COR-L47 (cell line): ENCODE measurements around the gene FERD3L.

ENCODE experiments used
- DNase-seq: peaks from one replicate; lab custom pipeline; 2025; lab: John Stamatoyannopoulos, UW

The FERD3L gene

GRCh38 chr7:19117091-19117869 lies 27.9 kb downstream of the FERD3L start, which contains the start of gene TWIST1:
TSS of gene TWIST1 (minus strand) at chr7:19117636. CDS start at chr7:19117321, 315 bp downstream.
- DNase-seq: peak; percentile 41

- DNase-seq: peak; percentile 42
Measured at GRCh38 chr7:19116121-19117090, 28.8 kb downstream of the FERD3L start.

DNA sequence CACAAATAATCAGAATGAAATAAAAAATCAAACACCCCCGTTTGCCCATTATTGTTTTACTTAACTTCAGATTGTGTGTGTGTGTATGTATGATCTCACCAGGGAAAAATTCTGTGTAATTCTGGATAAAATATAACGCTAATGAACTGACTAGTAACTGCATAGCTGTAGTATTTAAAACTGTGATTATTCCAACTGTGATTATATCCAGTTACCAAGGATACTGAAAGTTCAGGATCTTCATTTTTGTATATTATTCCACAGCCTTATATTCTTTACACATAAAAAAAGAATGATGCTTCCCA lies 30.7 kb downstream of the FERD3L start:
- DNase-seq: no peak

DNA sequence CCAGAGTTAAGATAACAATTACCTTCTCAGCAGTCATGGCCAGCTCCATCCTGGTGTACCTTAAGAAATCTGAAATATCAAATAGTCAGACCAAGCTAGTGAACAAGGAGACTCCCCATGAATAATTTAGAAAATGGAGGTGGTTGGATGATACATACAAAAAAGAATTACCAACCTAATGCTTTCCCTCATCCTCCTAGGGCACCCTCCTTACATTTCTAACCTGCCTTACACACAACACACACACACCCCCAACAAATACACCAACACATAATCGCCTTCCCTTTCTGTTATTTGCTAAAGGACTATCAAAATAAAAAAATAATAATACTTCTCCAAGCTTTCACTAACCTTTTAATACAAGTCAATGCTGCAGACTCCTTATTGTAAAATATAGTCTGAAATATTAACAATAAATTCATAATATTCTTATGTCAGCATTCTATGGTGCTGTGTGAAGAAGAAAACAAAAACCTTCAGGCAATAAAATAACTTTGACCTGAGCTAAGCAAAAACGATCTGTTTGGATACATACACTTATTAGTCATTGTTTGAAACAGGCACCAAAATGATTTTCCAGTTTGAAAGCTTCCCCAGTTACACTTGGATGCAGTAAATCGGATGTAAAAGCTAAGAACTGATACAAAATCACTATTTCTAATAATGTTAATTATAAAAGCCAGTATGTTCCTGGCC lies 31.2 kb downstream of the FERD3L start:
- no peak for DNase-seq

GRCh38 chr7:19113002-19113350 lies 32.2 kb downstream of the FERD3L start:
- no peak for DNase-seq

GRCh38 chr7:19112274-19113001 lies 32.8 kb downstream of the FERD3L start:
- DNase-seq: no peak

GRCh38 chr7:19111474-19112273 lies 33.5 kb downstream of the FERD3L start:
- DNase-seq: no peak

DNA sequence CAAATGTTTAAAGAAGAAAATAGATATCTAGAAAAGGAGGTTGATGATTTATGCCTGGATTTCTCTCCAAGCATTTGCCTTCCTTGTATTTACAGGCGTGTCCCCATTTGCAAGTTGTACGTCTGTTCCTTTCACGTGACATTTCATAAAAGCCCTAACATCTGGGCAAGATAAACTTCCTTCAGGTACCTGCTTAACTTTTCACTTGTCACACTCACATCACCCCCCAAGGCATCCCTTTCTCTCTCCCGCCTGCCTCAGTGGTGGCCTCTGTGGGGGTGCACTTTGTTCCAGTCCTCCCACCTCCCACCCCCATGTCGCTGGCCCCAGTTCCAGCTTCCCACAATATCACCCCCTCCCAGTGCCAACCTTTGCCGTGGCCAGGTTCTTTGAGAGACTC lies 34.4 kb downstream of the FERD3L start:
- DNase-seq: no peak

GRCh38 chr7:19110026-19110730 lies 35.0 kb downstream of the FERD3L start:
- no peak for DNase-seq

GRCh38 chr7:19109000-19109946 lies 35.9 kb downstream of the FERD3L start:
- no peak for DNase-seq

DNA sequence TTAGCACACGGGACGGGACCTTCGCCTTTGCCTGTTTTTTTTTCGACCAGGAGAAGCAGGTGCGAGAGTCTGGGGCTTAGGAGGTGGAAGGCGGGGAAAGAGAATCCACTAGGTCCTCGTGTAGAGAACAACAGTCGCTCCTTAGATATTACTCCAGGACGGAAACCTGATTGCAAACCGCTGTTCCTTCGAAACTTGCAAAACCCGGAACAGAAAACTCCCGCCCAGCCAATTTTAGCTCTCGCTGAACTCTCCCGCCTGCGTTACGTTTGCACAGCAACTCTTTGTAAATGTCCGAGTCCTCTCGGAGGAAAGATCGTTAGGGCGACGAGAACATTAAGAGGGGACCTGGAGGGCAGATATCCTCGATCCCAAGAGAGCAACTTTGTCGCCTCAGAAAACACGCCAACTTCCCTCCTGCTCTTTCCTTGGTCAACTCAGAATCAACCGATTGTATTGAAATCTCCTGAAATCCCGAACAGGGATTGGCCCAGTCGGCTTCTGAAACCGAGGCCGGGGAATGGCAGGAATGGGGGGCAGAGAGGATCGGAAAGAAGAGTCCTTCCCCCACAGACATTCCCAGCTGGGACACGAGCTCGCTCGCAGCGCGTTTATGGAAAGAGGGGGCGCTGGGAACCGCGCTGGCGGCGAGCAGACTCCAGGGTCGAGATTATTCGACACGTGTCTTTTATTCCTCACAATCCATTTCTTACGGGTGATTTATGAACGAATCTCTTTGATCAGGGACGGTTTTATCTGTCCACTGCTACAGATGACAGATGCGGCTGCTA lies 37.7 kb downstream of the FERD3L start:
- DNase-seq: no peak

DNA sequence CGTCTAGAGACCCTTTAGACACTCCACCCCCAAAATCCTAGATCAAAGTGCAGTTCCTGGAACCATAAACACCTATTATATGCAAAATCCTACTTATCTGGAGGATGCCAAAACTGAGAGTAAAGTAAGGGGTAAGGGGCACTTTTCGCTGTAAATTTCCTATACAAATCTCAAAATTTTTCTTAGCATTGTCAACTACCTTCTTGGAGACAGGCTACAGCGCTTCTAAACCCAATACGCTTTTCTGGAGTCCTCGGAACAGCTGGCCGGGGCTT lies 38.2 kb downstream of the FERD3L start:
- DNase-seq: no peak

- DNase-seq: no peak
Measured at GRCh38 chr7:19106241-19107080, 38.8 kb downstream of the FERD3L start.

DNA sequence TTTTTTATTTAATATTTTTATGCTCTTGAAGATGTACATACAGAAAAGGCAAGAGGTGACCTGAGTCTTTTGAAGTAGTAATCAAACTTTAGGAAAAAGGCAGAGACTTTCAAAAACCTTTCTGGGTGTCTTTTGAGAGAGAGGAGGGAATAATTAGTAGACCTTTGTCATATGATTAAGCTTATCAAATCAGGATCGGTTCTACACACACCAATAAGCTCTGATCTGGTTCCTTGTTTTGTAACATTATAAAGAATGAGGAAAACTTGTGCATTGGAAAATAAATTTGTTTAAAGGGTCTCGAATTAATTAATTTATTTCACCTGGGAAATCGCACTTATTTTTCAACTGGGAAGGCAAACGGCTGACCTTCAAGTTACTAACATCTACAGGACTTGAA lies 39.7 kb downstream of the FERD3L start:
- DNase-seq: no peak

- DNase-seq: no peak
Measured at GRCh38 chr7:19104811-19105210, 40.4 kb downstream of the FERD3L start.

- no peak for DNase-seq
Measured at GRCh38 chr7:19102884-19103283, 42.3 kb downstream of the FERD3L start.

GRCh38 chr7:19101909-19102308 lies 43.3 kb downstream of the FERD3L start:
- no peak for DNase-seq

- no peak for DNase-seq
Measured at GRCh38 chr7:19101472-19101871, 43.7 kb downstream of the FERD3L start.
